NB4 (cell line): Measurements from ENCODE around the gene PHF14.

Experiments
- CTCF ChIP-seq: IDR thresholded peaks from one replicate; pipeline ENCODE4 v1.5.1; 2012; ENCODE audit warnings: low read depth, low read length
- MYC ChIP-seq: IDR thresholded peaks from 2 replicates; pipeline ENCODE4 v1.6.1; 2011; ENCODE audit warnings: low read depth, low read length
- POLR2A ChIP-seq: IDR thresholded peaks from 2 replicates; pipeline ENCODE4 v1.6.1; 2011; ENCODE audit warnings: mild to moderate bottlenecking; ENCODE audit not compliant: insufficient read length; ENCODE audit errors: extremely low read depth
- TF ChIP-seq, protein P1 (sequence below): IDR thresholded peaks from 2 replicates; pipeline ENCODE4 v1.6.1; 2011; ENCODE audit warnings: low read depth, low read length

DNA sequence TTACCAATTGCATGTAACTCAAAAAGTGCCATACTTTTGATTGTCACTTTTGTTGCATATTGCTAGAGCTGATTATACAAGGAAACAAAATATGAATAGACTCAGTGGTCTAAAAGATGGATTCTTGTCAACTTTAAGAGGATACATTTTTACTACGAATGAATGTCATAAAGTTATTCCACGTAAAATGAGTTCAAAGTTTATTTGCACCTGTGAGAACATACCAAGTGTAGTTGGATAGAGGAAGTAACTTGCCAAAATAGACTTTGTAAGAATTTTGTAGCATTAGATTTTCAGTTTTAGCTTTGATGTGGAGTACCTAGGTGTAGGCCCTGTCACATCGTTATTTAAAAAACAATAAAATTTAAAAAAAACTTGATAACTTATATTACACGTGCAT, 106.2 kb downstream of the PHF14 start:
- TF ChIP-seq CTCF (no peak), POLR2A (no peak), MYC (no peak)
- TF ChIP-seq, protein P1, sequence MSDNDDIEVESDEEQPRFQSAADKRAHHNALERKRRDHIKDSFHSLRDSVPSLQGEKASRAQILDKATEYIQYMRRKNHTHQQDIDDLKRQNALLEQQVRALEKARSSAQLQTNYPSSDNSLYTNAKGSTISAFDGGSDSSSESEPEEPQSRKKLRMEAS, result no peak
